ENCODE results near the gene ZNF318. TPM values are rescaled to one million over a fixed set of nuclear protein-coding genes. Genes with fewer than 3 reads are reported as not detected.

Gene ZNF318
- total RNA-seq, 3 donors from 2014 or later: 7.4 to 7.8 (median 7.6) TPM

Other genes with a start within 250 kb of the ZNF318 start
- gene SRF, start 198.4 kb downstream of the ZNF318 start, total RNA-seq: 10 to 100 TPM; 72.0 to 80.1 (median 72.8) TPM
- 10 to 100 TPM; 29.5 to 32.3 (median 30.4) TPM for gene CUL9, start 187.5 kb downstream of the ZNF318 start, total RNA-seq
- gene DNPH1, start 140.2 kb downstream of the ZNF318 start, total RNA-seq: 10 to 100 TPM; 27.5 to 52.1 (median 51.0) TPM
- gene TTBK1, start 126.2 kb downstream of the ZNF318 start, total RNA-seq: under 1 TPM; 0.20 to 0.38 (median 0.21) TPM
- not detected for gene SLC22A7, start 71.4 kb downstream of the ZNF318 start, total RNA-seq
- under 1 TPM in 1 of 3 donors, not detected in 2; 0.52 TPM for gene CRIP3, start 60.8 kb downstream of the ZNF318 start, total RNA-seq
- 10 to 100 TPM; 24.2 to 30.1 (median 26.5) TPM for gene ABCC10, start 57.9 kb upstream of the ZNF318 start, total RNA-seq
- gene DLK2, start 85.9 kb upstream of the ZNF318 start, total RNA-seq: 1 to 10 TPM; 5.0 to 9.0 (median 6.7) TPM
- 10 to 100 TPM; 45.5 to 52.8 (median 46.2) TPM for gene TJAP1, start 107.9 kb upstream of the ZNF318 start, total RNA-seq
- under 1 TPM; 0.16 to 0.47 (median 0.20) TPM for gene LRRC73, start 140.7 kb upstream of the ZNF318 start, total RNA-seq
- 10 to 100 TPM; 33.3 to 40.9 (median 35.4) TPM for gene YIPF3, start 147.3 kb upstream of the ZNF318 start, total RNA-seq
- 100 to 1,000 TPM; 192 to 231 (median 200) TPM for gene POLR1C, start 147.4 kb upstream of the ZNF318 start, total RNA-seq
- gene XPO5, start 206.4 kb upstream of the ZNF318 start, total RNA-seq: 100 to 1,000 TPM; 116 to 140 (median 120) TPM
- 10 to 100 TPM; 15.7 to 22.8 (median 18.8) TPM for gene POLH, start 206.5 kb upstream of the ZNF318 start, total RNA-seq